GM21447 (cell line): ENCODE results near the gene SIGLEC12.
A peak's percentile ranks its signal among the peaks of the same experiment; 100 is the strongest.
"Not testable (repeated sequence)": the region's sequence is repeated elsewhere in the genome, so short reads cannot be mapped to it uniquely, and the experiment has no call there.

ENCODE experiments used
- ATAC-seq: cut with Tn5 transposase; IDR thresholded peaks from one replicate; pipeline ENCODE4 v1.9.1; 2021; ENCODE audit not compliant: unreplicated experiment

The SIGLEC12 gene

GRCh38 chr19:51460164-51460992, 41.2 kb downstream of the SIGLEC12 start:
- no peak for ATAC-seq

- no peak for ATAC-seq
These were observed 42.6 kb downstream of the SIGLEC12 start for GRCh38 chr19:51458899-51459505.

GRCh38 chr19:51458051-51458645, 43.5 kb downstream of the SIGLEC12 start, which contains the start of gene SIGLEC8:
SIGLEC8 (minus strand) TSS chr19:51458454; CDS start chr19:51458387, 67 bp downstream.
- ATAC-seq, result no peak

GRCh38 chr19:51457351-51458013, 44.1 kb downstream of the SIGLEC12 start:
- ATAC-seq, result no peak

- no peak for ATAC-seq
These were observed 44.9 kb downstream of the SIGLEC12 start for GRCh38 chr19:51456541-51457290.

- ATAC-seq, result no peak
These were observed 50.8 kb downstream of the SIGLEC12 start for GRCh38 chr19:51450730-51451307.

- no peak for ATAC-seq
These were observed 53.1 kb downstream of the SIGLEC12 start for GRCh38 chr19:51448411-51449016.

GRCh38 chr19:51448011-51448410, 53.6 kb downstream of the SIGLEC12 start:
- no peak for ATAC-seq

- not testable (repeated sequence) for ATAC-seq
These were observed 54.1 kb downstream of the SIGLEC12 start for GRCh38 chr19:51447510-51447909.

GRCh38 chr19:51441410-51442390, 59.9 kb downstream of the SIGLEC12 start:
- peak; percentile 92 for ATAC-seq
